H9 (cell line): ENCODE measurements around the gene OSM. TPM values are rescaled to one million over a fixed set of nuclear protein-coding genes. Genes with fewer than 3 reads are reported as not detected.

Source experiments
- DNase-seq: peaks from one replicate; pipeline ENCODE4 v3.0.0-alpha.2; 2017
- H2AFZ ChIP-seq: one replicate; pipeline ENCODE4 v1.6.1; 2013; ENCODE audit warnings: mild to moderate bottlenecking, low read length, control low read depth, moderate library complexity
- H2AK5ac ChIP-seq: 2 replicates; pipeline ENCODE4 v1.6.1; 2013; ENCODE audit warnings: low read length, control low read depth, mixed read lengths; ENCODE audit not compliant: insufficient read length
- H2BK120ac ChIP-seq: one replicate; pipeline ENCODE4 v1.6.1; 2013; ENCODE audit warnings: low read depth, mild to moderate bottlenecking, low read length, control low read depth, inconsistent platforms; ENCODE audit not compliant: poor library complexity, severe bottlenecking
- H2BK12ac ChIP-seq: 2 replicates; pipeline ENCODE4 v1.6.1; 2013; ENCODE audit warnings: low read length, control low read depth, mixed read lengths, low read depth; ENCODE audit not compliant: insufficient read length
- H2BK15ac ChIP-seq: 2 replicates; pipeline ENCODE4 v1.6.1; 2013; ENCODE audit warnings: low read depth, low read length, control low read depth
- H2BK20ac ChIP-seq: one replicate; pipeline ENCODE4 v1.6.1; 2013; ENCODE audit warnings: low read depth, mild to moderate bottlenecking, low read length, control low read depth, inconsistent platforms; ENCODE audit not compliant: poor library complexity, severe bottlenecking
- H2BK5ac ChIP-seq: 2 replicates; pipeline ENCODE4 v1.6.1; 2013; ENCODE audit warnings: low read length, control low read depth, mixed read lengths; ENCODE audit not compliant: insufficient read length
- H3K14ac ChIP-seq: 2 replicates; pipeline ENCODE4 v1.6.1; 2013; ENCODE audit warnings: low read length, control low read depth; ENCODE audit not compliant: insufficient read depth
- H3K18ac ChIP-seq: 2 replicates; pipeline ENCODE4 v1.6.1; 2013; ENCODE audit warnings: low read depth, mild to moderate bottlenecking, mixed read lengths, low read length, control low read depth; ENCODE audit not compliant: insufficient read length
- H3K23ac ChIP-seq: 2 replicates; pipeline ENCODE4 v1.6.1; 2013; ENCODE audit warnings: low read length, control low read depth, mixed read lengths, low read depth; ENCODE audit not compliant: insufficient read length
- H3K23me2 ChIP-seq: 2 replicates; pipeline ENCODE4 v1.6.1; 2013; ENCODE audit warnings: low read depth, mild to moderate bottlenecking, mixed read lengths, low read length, control low read depth; ENCODE audit not compliant: insufficient read length, poor library complexity, severe bottlenecking
- H3K27ac ChIP-seq: 2 replicates; pipeline ENCODE4 v1.5.1; 2013; ENCODE audit warnings: low read length, control low read depth, mixed read lengths, low read depth; ENCODE audit not compliant: insufficient read length
- H3K27me3 ChIP-seq: 2 replicates; pipeline ENCODE4 v1.6.1; 2013; ENCODE audit warnings: low read length, control low read depth, inconsistent platforms; ENCODE audit not compliant: insufficient read depth
- H3K4ac ChIP-seq: 2 replicates; pipeline ENCODE4 v1.6.1; 2013; ENCODE audit warnings: low read depth, mild to moderate bottlenecking, control low read depth, inconsistent platforms, low read length, moderate library complexity
- H3K4me1 ChIP-seq: 2 replicates; pipeline ENCODE4 v1.6.1; 2013; ENCODE audit warnings: low read length, control low read depth, inconsistent platforms; ENCODE audit not compliant: insufficient read depth
- H3K4me2 ChIP-seq: 2 replicates; pipeline ENCODE4 v1.6.1; 2013; ENCODE audit warnings: low read length, control low read depth, mixed read lengths; ENCODE audit not compliant: insufficient read length, insufficient read depth
- H3K56ac ChIP-seq: 2 replicates; pipeline ENCODE4 v1.6.1; 2013; ENCODE audit warnings: low read depth, mild to moderate bottlenecking, mixed read lengths, low read length, control low read depth; ENCODE audit not compliant: insufficient read length
- H3K79me1 ChIP-seq: 2 replicates; pipeline ENCODE4 v1.6.1; 2013; ENCODE audit warnings: low read depth, mild to moderate bottlenecking, moderate library complexity, low read length, control low read depth, inconsistent platforms; ENCODE audit not compliant: insufficient read depth, poor library complexity, severe bottlenecking
- H3K79me2 ChIP-seq: 2 replicates; pipeline ENCODE4 v1.6.1; 2013; ENCODE audit warnings: low read length, control low read depth, inconsistent platforms; ENCODE audit not compliant: insufficient read depth
- H3K9ac ChIP-seq: 2 replicates; pipeline ENCODE4 v1.6.1; 2013; ENCODE audit warnings: low read length, control low read depth, mixed read lengths; ENCODE audit not compliant: insufficient read length; ENCODE audit errors: extremely low read depth
- H3K9me3 ChIP-seq: one replicate; pipeline ENCODE4 v1.6.1; 2013; ENCODE audit warnings: low read depth, low read length, inconsistent platforms; ENCODE audit not compliant: control insufficient read depth
- H3T11ph ChIP-seq: one replicate; pipeline ENCODE4 v1.6.1; 2013; ENCODE audit warnings: mild to moderate bottlenecking, low read length, control low read depth, inconsistent platforms
- H4K20me1 ChIP-seq: one replicate; pipeline ENCODE4 v1.6.1; 2013; ENCODE audit not compliant: control insufficient read depth, insufficient read length, insufficient read depth
- H4K5ac ChIP-seq: 2 replicates; pipeline ENCODE4 v1.6.1; 2013; ENCODE audit warnings: low read depth, mild to moderate bottlenecking, mixed read lengths, low read length, control low read depth; ENCODE audit not compliant: insufficient read length
- H4K8ac ChIP-seq: replicated peaks from 2 replicates; pipeline ENCODE4 v1.6.1; 2013; ENCODE audit warnings: low read length, control low read depth, mixed read lengths, low read depth; ENCODE audit not compliant: insufficient read length
- H4K91ac ChIP-seq: 2 replicates; pipeline ENCODE4 v1.6.1; 2013; ENCODE audit warnings: low read depth, mild to moderate bottlenecking, moderate library complexity, mixed read lengths, low read length, control low read depth; ENCODE audit not compliant: insufficient read length
- H3K27ac Mint-ChIP-seq, 3 experiments: 2 replicates in 2 of 3; 3 replicates in 1 of 3; pipeline ENCODE4 v1.8.0; 2020 to 2021; ENCODE audit warnings: mixed read lengths in 3 of 3, mild to moderate bottlenecking in 1 of 3, moderate library complexity in 1 of 3
- H3K27me3 Mint-ChIP-seq: 2 replicates; pipeline ENCODE4 v1.8.0; 2021; ENCODE audit warnings: low read depth, mild to moderate bottlenecking, moderate library complexity, mixed read lengths
- H3K36me3 Mint-ChIP-seq, 3 experiments: 2 replicates in 2 of 3; 3 replicates in 1 of 3; pipeline ENCODE4 v1.8.0; 2020 to 2021; ENCODE audit warnings: low read depth in 3 of 3, mixed read lengths in 3 of 3; ENCODE audit not compliant: insufficient read depth in 1 of 3
- H3K4me1 Mint-ChIP-seq, 2 experiments: 2 replicates each; pipeline ENCODE4 v1.8.0; 2020; ENCODE audit warnings: mixed read lengths in 2 of 2
- H3K4me3 Mint-ChIP-seq, 2 experiments: 2 replicates in 1 of 2; 3 replicates in 1 of 2; pipeline ENCODE4 v1.8.0; 2020 to 2021; ENCODE audit warnings: mild to moderate bottlenecking in 2 of 2, mixed read lengths in 2 of 2, moderate library complexity in 1 of 2
- H3K9me3 Mint-ChIP-seq, 2 experiments: 2 replicates in 1 of 2; 3 replicates in 1 of 2; pipeline ENCODE4 v1.8.0; 2020; ENCODE audit warnings: mild to moderate bottlenecking in 2 of 2, mixed read lengths in 2 of 2, moderate library complexity in 1 of 2
- CTCF ChIP-seq: fragments of 200-600 bp; sonication (generic); conservative IDR thresholded peaks from 3 replicates; pipeline ENCODE4 v1.8.0; 2021; ENCODE audit warnings: antibody characterized with exemption, mild to moderate bottlenecking
- WGBS: extraction: QIAGEN DNeasy Blood & Tissue Kit; methylation state at CpG from one replicate; pipeline ENCODE4 v1.1.7; 2013; ENCODE audit warnings: missing lambda C conversion rate, low lambda C conversion rate, mixed read lengths; ENCODE audit not compliant: insufficient read length; ENCODE audit errors: extremely low coverage; 5-methylcytosine and 5-hydroxymethylcytosine counted together
- total RNA-seq: library from RNA; stranded (reverse); gene quantifications from 2 replicates; pipeline ENCODE4 v1.2.1, GENCODE V29; 2021

Gene OSM
- total RNA-seq, 1 experiment from 2014 or later, result not detected

- no peak overlapping the region for H3T11ph ChIP-seq
- no peak overlapping the region for H3K4ac ChIP-seq
- H3K18ac ChIP-seq, result no peak overlapping the region
- no peak overlapping the region for H3K23ac ChIP-seq
- DNase-seq, result no peak
- H4K91ac ChIP-seq, result no peak overlapping the region
- no peak overlapping the region for H2BK20ac ChIP-seq
- no peak overlapping the region for H2BK15ac ChIP-seq
- peaks cover 2% of the 10 kb centered on the region; the same call in 1 of the 2 replicates for H3K4me1 ChIP-seq
- 0 out of 3 replicates have a peak, but pooled peaks have one; percentile 19 for TF ChIP-seq CTCF
- no peaks in the 10 kb centered on the region for H3K9me3 Mint-ChIP-seq
- no peak overlapping the region for H2BK120ac ChIP-seq
- H3K4me2 ChIP-seq, result no peak overlapping the region
- peaks cover 8% of the 10 kb centered on the region for H3K27me3 Mint-ChIP-seq
- no peak overlapping the region for H3K14ac ChIP-seq
- H3K23me2 ChIP-seq, result no peaks in the 10 kb centered on the region
- no CpG with 5 or more reads among the region's 11 CpGs for WGBS
- H2BK5ac ChIP-seq, result no peak overlapping the region
- no peak overlapping the region for H3K9ac ChIP-seq
- H2AK5ac ChIP-seq, result no peak overlapping the region
- H3K27ac ChIP-seq, result no peak overlapping the region
- H4K20me1 ChIP-seq, result no peaks in the 10 kb centered on the region
- no peak overlapping the region for H4K5ac ChIP-seq
- no peak overlapping the region for H3K4me3 Mint-ChIP-seq
- H3K79me2 ChIP-seq, result no peaks in the 10 kb centered on the region
- no peaks in the 10 kb centered on the region for H3K79me1 ChIP-seq
- no peaks in the 10 kb centered on the region for H3K9me3 ChIP-seq
- no peak overlapping the region for H4K8ac ChIP-seq
- no peak overlapping the region for H2BK12ac ChIP-seq
- H2AFZ ChIP-seq, result no peak overlapping the region
- H3K56ac ChIP-seq, result no peak overlapping the region
- no peaks in the 10 kb centered on the region for H3K27me3 ChIP-seq
- no peaks in the 10 kb centered on the region for H3K36me3 Mint-ChIP-seq
- H3K4me1 Mint-ChIP-seq, result peaks cover 10 to 14% of the 10 kb centered on the region in 2 experiments
- no peak overlapping the region for H3K27ac Mint-ChIP-seq
Measured at GRCh38 chr22:30224161-30224857, 42.3 kb downstream of the OSM start.
